HepG2 (cell line): ENCODE results near the gene CHID1. TPM values are rescaled to one million over a fixed set of nuclear protein-coding genes. Genes with fewer than 3 reads are reported as not detected.

Source experiments
- ATAC-seq: fragments of 200-7000 bp; cut with Tn5 transposase; 3 replicates; pipeline ENCODE4 v1.9.1; 2020; ENCODE audit warnings: mild to moderate bottlenecking, moderate library complexity
- BruUV-seq: library from RNA; stranded (reverse); fragments of 400-500 nt; replicated peaks from 2 replicates; lab custom pipeline; 2021; lab: Mats Ljungman, UMichigan
- CTCF ChIA-PET: fragments of 300-600 bp; formaldehyde crosslinking; extraction: SDS; loops from one replicate; lab custom pipeline; 2021; ENCODE audit warnings: low total read pairs, inconsistent platforms, low intra/inter-chr PET ratio; lab: Yijun Ruan, JAX
- POLR2A ChIA-PET: fragments of 350-600 bp; sonication (Branson Sonifier 250); formaldehyde crosslinking; loops from one replicate; lab custom pipeline; 2020; ENCODE audit warnings: antibody characterized with exemption, inconsistent platforms; lab: Yijun Ruan, JAX
- DNase-seq: peaks from one replicate; pipeline ENCODE4 v3.0.0-alpha.2; 2015; ENCODE audit warnings: low spot score
- FAIRE-seq: peaks from 3 replicates; lab custom pipeline; 2011; peaks lifted over from hg19 to GRCh38; lab: Jason Lieb, UNC
- H2AFZ ChIP-seq: one replicate; pipeline ENCODE4 v1.6.1; 2011; ENCODE audit warnings: low read length, inconsistent platforms
- H3K27ac ChIP-seq: fragments of 300-600 bp; 3 replicates; pipeline ENCODE4 v1.8.0; 2011; ENCODE audit warnings: mixed run types, mild to moderate bottlenecking, mixed read lengths, low read length, inconsistent platforms; ENCODE audit not compliant: insufficient read depth; ENCODE audit errors: extremely low read length
- H3K27me3 ChIP-seq, 2 experiments: fragments of 200-600 bp in 1 of 2; 2 replicates in 1 of 2; 3 replicates in 1 of 2; pipeline versions ENCODE4 v1.6.0 to v1.8.0; 2011; ENCODE audit warnings: low read length in 2 of 2, mild to moderate bottlenecking in 2 of 2, moderate library complexity in 2 of 2, inconsistent platforms in 1 of 2; ENCODE audit not compliant: insufficient read depth in 2 of 2, control insufficient read depth in 1 of 2
- H3K36me3 ChIP-seq, 2 experiments: fragments of 200-600 bp in 1 of 2; replicated peaks in 1 of 2; 2 replicates in 1 of 2; 3 replicates in 1 of 2; pipeline versions ENCODE4 v1.5.1 to v1.8.0; 2011; ENCODE audit warnings: low read length in 2 of 2, inconsistent platforms in 1 of 2; ENCODE audit not compliant: insufficient read depth in 2 of 2, control insufficient read depth in 1 of 2
- H3K4me1 ChIP-seq: 2 replicates; pipeline ENCODE4 v1.5.1; 2012; ENCODE audit warnings: low read length, inconsistent platforms; ENCODE audit not compliant: insufficient read depth
- H3K4me2 ChIP-seq: 2 replicates; pipeline ENCODE4 v1.6.0; 2011; ENCODE audit warnings: low read depth, low read length, inconsistent platforms
- H3K4me3 ChIP-seq, 3 experiments: fragments of 200-600 bp in 1 of 3; sonication (generic), shearing (Covaris generic) in 1 of 3; replicated peaks in 1 of 3; 2 replicates each; pipeline ENCODE4 v1.5.1; 2011 to 2016; ENCODE audit warnings: low read length in 3 of 3, inconsistent platforms in 2 of 3, low read depth in 2 of 3, mild to moderate bottlenecking in 2 of 3, control low read depth in 1 of 3, mixed read lengths in 1 of 3; ENCODE audit not compliant: insufficient read depth in 1 of 3
- H3K79me2 ChIP-seq: one replicate; pipeline ENCODE4 v1.6.1; 2011; ENCODE audit warnings: low read length, inconsistent platforms; ENCODE audit not compliant: insufficient read depth
- H3K9ac ChIP-seq: 2 replicates; pipeline ENCODE4 v1.6.0; 2011; ENCODE audit warnings: mild to moderate bottlenecking, low read depth, low read length, inconsistent platforms; ENCODE audit not compliant: insufficient read depth
- H3K9me3 ChIP-seq: 2 replicates; pipeline ENCODE4 v1.5.1; 2012; ENCODE audit warnings: mild to moderate bottlenecking, low read length
- H4K20me1 ChIP-seq: 2 replicates; pipeline ENCODE4 v1.6.0; 2011; ENCODE audit warnings: inconsistent platforms, mild to moderate bottlenecking, low read length, moderate library complexity; ENCODE audit not compliant: insufficient read depth
- CC2D1A ChIP-seq: sonication (generic); formaldehyde crosslinking; IDR thresholded peaks from 2 replicates; pipeline ENCODE4 v1.8.1; 2023; ENCODE audit warnings: mild to moderate bottlenecking, missing genetic modification reagents
- CCAR2 ChIP-seq: fragments of 200-400 bp; formaldehyde crosslinking; optimal IDR thresholded peaks from 2 replicates; pipeline ENCODE3; 2018; ENCODE audit warnings: low read depth, mild to moderate bottlenecking, low read length, moderate library complexity
- CEBPZ ChIP-seq: IDR thresholded peaks from 2 replicates; pipeline ENCODE4 v1.6.1; 2012; ENCODE audit warnings: low read length, improper control_type of control experiment
- CENPX ChIP-seq: sonication (generic); formaldehyde crosslinking; IDR thresholded peaks from 2 replicates; pipeline ENCODE4 v1.9.0; 2021; ENCODE audit warnings: mild to moderate bottlenecking, missing genetic modification reagents, moderate library complexity
- KDM1A ChIP-seq: IDR thresholded peaks from 2 replicates; pipeline ENCODE4 v1.6.1; 2016; ENCODE audit warnings: missing compliant biosample characterization
- MAX ChIP-seq: IDR thresholded peaks from 2 replicates; pipeline ENCODE4 v1.6.1; 2012; ENCODE audit warnings: inconsistent platforms
- PAWR ChIP-seq: sonication (generic); formaldehyde crosslinking; IDR thresholded peaks from 2 replicates; pipeline ENCODE4 v1.4.0; 2020; ENCODE audit warnings: missing genetic modification reagents, mild to moderate bottlenecking, borderline replicate concordance
- POLR2AphosphoS5 ChIP-seq: IDR thresholded peaks from 2 replicates; pipeline ENCODE4 v1.6.1; 2012; ENCODE audit warnings: low read depth, low read length
- TP53 ChIP-seq: sonication (generic); formaldehyde crosslinking; conservative IDR thresholded peaks from 2 replicates; pipeline ENCODE4 v1.4.0; 2020; ENCODE audit warnings: missing genetic modification reagents
- ZBTB43 ChIP-seq: sonication (generic); formaldehyde crosslinking; conservative IDR thresholded peaks from 2 replicates; pipeline ENCODE4 v1.4.0; 2020; ENCODE audit warnings: missing genetic modification reagents
- ZNF234 ChIP-seq: sonication (generic); formaldehyde crosslinking; conservative IDR thresholded peaks from 2 replicates; pipeline ENCODE4 v1.5.1; 2020; ENCODE audit warnings: mild to moderate bottlenecking, missing genetic modification reagents
- ZNF383 ChIP-seq: sonication (generic); formaldehyde crosslinking; IDR thresholded peaks from 2 replicates; pipeline ENCODE4 v1.4.0; 2020; ENCODE audit warnings: missing genetic modification reagents, mild to moderate bottlenecking, borderline replicate concordance
- ZNF878 ChIP-seq: sonication (generic); formaldehyde crosslinking; IDR thresholded peaks from 2 replicates; pipeline ENCODE4 v1.8.1; 2023; ENCODE audit warnings: mild to moderate bottlenecking, missing genetic modification reagents, moderate library complexity
- WGBS: methylation state at CpG from one replicate; pipeline ENCODE4 v1.1.6; 2017; ENCODE audit warnings: low lambda C conversion rate; 5-methylcytosine and 5-hydroxymethylcytosine counted together
- in situ Hi-C: cut with HindIII; loops from 2 replicates; pipeline ENCODE4 v1.10.0; 2017; ENCODE audit warnings: low pct_unique_long_range_greater_than_20kb; ENCODE audit not compliant: extremely low pct_ligation_motif_present
- intact Hi-C: fragments of 100-400 bp; cut with micrococcal nuclease; formaldehyde crosslinking; loops from one replicate; pipeline ENCODE4 v1.10.0; 2022; ENCODE audit not compliant: unreplicated experiment
- polyA plus RNA-seq, 8 experiments: library from polyadenylated mRNA; depleted of rRNA in 3 of 8; stranded (reverse) in 7 of 8; unstranded in 1 of 8; fragments of >200 nt; fragmentation: Illumina TruSeq in 4 of 8; extraction: Trizol in 4 of 8; gene quantifications; 2 replicates each; pipeline versions ENCODE4 v1.2.1 to v1.2.3, GENCODE V29; 2011 to 2016; ENCODE audit warnings: low read depth in 4 of 8, missing spikeins in 1 of 8, mixed read lengths in 1 of 8; ENCODE audit not compliant: insufficient read depth in 1 of 8
- total RNA-seq, 5 experiments: library from RNA; depleted of rRNA; stranded (reverse); fragments of >200 nt; fragmentation: Illumina TruSeq; extraction: Trizol; gene quantifications; 2 replicates each; pipeline ENCODE4 v1.2.3, GENCODE V29; 2016; ENCODE audit warnings: low read depth in 1 of 5

Gene CHID1
- total and polyA plus RNA-seq, 2 of the 13 experiments (the other 11 are each of a cell fraction or from before 2014, with no cell fraction given), result 65.1 to 93.6 TPM

GRCh38 chr11:849951-850774, 60.4 kb downstream of the CHID1 start:
- no peak for FAIRE-seq
- no peaks in the 10 kb centered on the region for H3K9me3 ChIP-seq
- no peaks in the 10 kb centered on the region for H3K27me3 ChIP-seq
- H3K27ac ChIP-seq, result no peak overlapping the region
- H4K20me1 ChIP-seq, result 0 out of 2 replicates have a peak, but pooled peaks cover 4% of the 10 kb centered on the region
- peaks cover 12% of the 10 kb centered on the region for H3K4me1 ChIP-seq
- H2AFZ ChIP-seq, result no peak overlapping the region
- no peak for DNase-seq
- in situ Hi-C loops, result no loop called here
- H3K79me2 ChIP-seq, result no peaks in the 10 kb centered on the region
- intact Hi-C loops, result no loop called here
- no peak overlapping the region for H3K9ac ChIP-seq
- H3K4me2 ChIP-seq, result no peak overlapping the region
- TF ChIP-seq KDM1A, result no peak
- no peak for TF ChIP-seq PAWR (CRISPR knock-in tag)
- no peak for TF ChIP-seq CC2D1A (CRISPR knock-in tag)
- TF ChIP-seq ZNF383, result no peak
- TF ChIP-seq CCAR2, result no peak
- no peak for TF ChIP-seq POLR2AphosphoS5
- TF ChIP-seq ZNF234 (CRISPR knock-in tag), result no peak
- TF ChIP-seq MAX, result no peak
- no peak for TF ChIP-seq ZBTB43 (CRISPR knock-in tag)
- TF ChIP-seq CENPX (CRISPR knock-in tag), result no peak
- no peak for TF ChIP-seq TP53
- TF ChIP-seq CEBPZ, result no peak
- no peak for TF ChIP-seq ZNF878 (CRISPR knock-in tag)
- H3K4me3 ChIP-seq, result no peak overlapping the region
- H3K36me3 ChIP-seq, result no peaks in the 10 kb centered on the region; a peak in 2 of 5 replicates
- WGBS, result 98% methylated on average over 66 of the region's 97 CpGs
- ChIA-PET CTCF (no interaction called here), POLR2A (no interaction called here)
- no TSS peak for BruUV-seq
- ATAC-seq, result no peak
